ENCODE measurements around the gene EHBP1.
"Not testable (repeated sequence)": the region's sequence is repeated elsewhere in the genome, so short reads cannot be mapped to it uniquely, and the experiment has no call there.

The EHBP1 gene

DNA sequence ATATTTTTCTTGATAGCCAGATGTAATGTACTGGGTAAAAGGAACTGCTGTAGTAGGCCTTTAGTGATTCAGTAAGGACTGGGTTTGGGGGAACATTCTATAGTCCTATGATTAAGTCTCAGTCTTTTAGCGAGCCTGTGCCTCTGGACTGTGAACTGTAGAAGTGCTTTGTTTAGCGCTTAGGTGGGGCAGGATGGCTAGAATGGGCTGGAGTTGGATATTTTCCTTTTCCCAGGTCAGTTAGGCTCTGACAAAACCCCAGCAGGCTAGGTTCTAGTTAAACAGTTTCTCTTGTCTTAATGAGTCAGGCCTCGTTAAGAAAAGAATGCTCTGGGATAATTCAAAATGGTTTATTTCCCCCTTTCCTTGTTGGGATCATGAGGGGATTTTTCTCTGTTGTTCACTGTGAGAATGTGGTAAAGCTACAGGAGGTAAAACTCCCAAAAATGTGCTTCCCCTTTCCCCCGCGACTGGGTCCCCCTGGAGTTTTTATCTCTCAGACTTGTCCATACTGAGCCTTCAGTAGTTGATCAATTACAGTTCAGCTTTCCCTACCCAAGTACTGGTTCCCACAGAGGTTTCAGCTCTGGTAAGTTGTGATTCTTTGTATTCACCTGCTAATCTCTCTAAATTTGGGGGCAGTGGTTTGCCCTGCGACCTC, 31.5 kb downstream of the EHBP1 start:
- no peak for DNase-seq

GRCh38 chr2:62738981-62739936, 33.7 kb downstream of the EHBP1 start:
- no peak for DNase-seq

GRCh38 chr2:62740221-62740620, 34.7 kb downstream of the EHBP1 start:
- no peak for DNase-seq

GRCh38 chr2:62741127-62741526, 35.6 kb downstream of the EHBP1 start:
- no peak for DNase-seq

GRCh38 chr2:62741954-62742722, 36.6 kb downstream of the EHBP1 start:
- DNase-seq: no peak

DNA sequence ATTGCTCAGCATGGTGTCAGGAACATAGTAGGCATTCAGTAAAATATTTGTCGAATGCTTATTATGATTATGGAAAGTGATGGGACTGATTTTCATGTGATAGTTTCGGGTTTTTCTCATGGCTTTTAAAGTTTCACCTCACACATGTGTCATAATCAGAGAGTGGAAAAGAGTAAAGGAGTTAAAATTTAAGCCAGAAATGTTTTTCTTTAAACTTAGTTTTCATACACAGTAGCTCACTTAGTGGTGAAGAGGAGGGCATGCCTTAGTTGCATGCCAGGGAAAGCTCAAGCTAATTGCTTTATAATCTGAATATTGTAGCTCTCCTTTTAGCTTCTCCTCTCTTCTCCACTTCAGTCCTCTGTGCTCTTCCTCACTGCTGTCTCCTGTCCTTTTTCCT, 38.0 kb downstream of the EHBP1 start:
- no peak for DNase-seq

GRCh38 chr2:62744603-62745002, 39.1 kb downstream of the EHBP1 start:
- no peak for DNase-seq

DNA sequence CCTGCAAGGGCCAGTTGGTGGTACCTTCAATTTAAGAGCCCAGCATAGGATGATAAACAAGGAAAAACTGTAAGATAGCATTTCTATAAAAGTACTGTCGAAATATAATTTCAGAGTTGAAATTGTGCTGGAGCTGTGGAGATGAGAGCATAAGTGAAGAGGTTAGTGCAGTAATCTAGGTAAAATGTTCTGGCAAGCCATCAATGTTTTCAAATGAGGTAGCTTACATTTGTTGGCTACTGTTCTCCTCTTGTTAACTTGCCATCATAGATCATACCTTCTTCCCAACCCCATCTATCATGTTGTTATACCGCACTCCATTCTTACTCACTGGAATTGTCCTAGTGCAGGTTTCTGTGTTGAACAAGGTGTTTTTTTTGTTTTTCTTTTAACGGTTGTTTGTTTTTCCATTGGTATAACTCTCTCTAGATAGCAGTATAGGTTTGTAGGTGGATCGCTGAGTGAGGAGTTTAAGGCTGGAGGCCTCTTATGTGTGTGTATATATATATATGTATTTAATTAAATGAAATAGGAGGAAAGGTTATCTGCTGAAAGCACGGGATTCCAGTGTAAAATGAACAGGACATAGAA, 40.5 kb downstream of the EHBP1 start:
- no peak for DNase-seq

- DNase-seq: no peak
Measured at GRCh38 chr2:62747169-62747568, 41.7 kb downstream of the EHBP1 start.

- no peak for DNase-seq
Measured at GRCh38 chr2:62747876-62748275, 42.4 kb downstream of the EHBP1 start.

- DNase-seq: not testable (repeated sequence)
Measured at GRCh38 chr2:62749111-62749510, 43.6 kb downstream of the EHBP1 start.

- no peak for DNase-seq
Measured at GRCh38 chr2:62757029-62757428, 51.5 kb downstream of the EHBP1 start.

GRCh38 chr2:62760026-62760425, 54.5 kb downstream of the EHBP1 start:
- DNase-seq: no peak

DNA sequence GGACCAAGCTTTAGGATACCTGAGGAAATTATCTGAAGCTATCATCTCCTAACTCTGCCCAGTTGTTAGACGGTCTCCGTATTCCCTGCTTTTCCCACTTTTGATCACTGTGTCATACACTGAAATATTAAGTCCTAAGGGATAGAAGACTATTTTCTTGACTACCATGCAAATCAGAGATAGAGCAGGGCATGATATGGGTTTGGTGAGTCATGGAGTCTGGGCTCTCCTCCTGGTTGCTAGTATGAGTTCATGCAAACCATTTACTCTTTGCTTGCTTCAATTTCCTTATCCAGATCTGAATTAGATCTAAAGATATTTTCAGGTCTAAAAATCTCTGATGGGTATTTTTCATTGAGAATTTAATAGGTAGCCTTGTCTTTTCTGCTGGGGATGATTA, 55.0 kb downstream of the EHBP1 start:
- no peak for DNase-seq

- DNase-seq: no peak
Measured at GRCh38 chr2:62765619-62766376, 60.3 kb downstream of the EHBP1 start.

DNA sequence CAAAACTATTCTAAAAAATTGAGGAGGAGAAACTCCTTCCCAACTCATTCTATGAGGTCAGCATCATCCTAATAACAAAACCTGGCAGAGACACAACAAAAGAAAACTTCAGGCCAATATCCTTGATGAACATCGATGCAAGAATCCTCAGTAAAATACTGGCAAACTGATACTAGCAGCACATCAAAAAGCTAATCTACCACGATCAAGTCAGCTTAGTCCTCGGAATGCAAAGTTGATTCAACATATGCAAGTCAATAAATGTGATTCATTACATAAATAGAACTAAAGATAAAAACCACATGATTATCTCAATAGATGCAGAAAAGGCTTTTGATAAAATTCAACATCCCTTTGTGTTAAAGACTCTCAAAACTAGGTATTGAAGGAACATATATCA, 63.1 kb downstream of the EHBP1 start:
- no peak for DNase-seq

DNA sequence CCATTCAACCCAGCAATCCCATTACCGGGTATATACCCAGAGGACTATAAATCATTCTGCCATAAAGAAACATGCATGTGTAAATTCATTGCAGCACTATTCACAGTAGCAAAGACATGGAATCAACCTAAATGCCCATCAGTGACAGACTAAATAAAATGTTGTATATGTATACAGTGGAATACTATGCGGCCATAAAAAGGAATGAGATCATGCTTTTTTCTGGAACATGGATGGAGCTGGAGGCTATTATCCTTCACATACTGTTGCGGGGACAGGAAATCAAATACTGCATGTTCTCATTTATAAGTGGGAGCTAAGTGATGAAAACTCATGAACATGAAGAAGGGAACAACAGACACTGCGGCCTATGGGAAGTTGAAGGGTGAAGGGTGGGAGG, 65.1 kb downstream of the EHBP1 start:
- DNase-seq: no peak

- DNase-seq: no peak
Measured at GRCh38 chr2:62774555-62775366, 69.2 kb downstream of the EHBP1 start.

- DNase-seq: no peak
Measured at GRCh38 chr2:62775367-62775668, 69.8 kb downstream of the EHBP1 start.

DNA sequence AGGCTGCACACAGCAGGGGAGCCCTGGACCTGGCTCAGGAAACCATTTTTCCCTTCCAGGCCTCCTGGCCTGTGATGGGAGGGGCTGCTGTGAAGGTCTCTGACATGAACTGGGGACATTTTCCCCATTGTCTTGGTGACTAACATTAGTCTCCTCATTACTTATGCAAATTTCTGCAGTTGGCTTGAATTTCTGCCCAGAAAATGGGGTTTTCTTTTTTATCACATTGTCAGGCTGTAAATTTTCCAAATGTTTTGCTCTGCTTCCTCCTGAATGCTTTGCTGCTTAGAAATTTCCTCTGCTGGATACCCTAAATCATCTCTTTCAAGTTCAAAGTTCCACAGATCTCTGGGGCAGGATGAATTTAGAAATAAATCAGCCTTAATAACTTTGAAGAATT, 78.2 kb downstream of the EHBP1 start:
- DNase-seq: no peak

- no peak for DNase-seq
Measured at GRCh38 chr2:62784341-62784740, 78.8 kb downstream of the EHBP1 start.

GRCh38 chr2:62785216-62785615, 79.7 kb downstream of the EHBP1 start:
- DNase-seq: no peak

All from 8988T (cell line).